Activated CD4-positive, alpha-beta T cell treated with anti-CD3 and anti-CD28 coated beads, Interleukin-2, amount 10 ng/mL, durations not matched to agents 24 days and 14 days (primary cell): ENCODE data around the gene P4HA1. TPM values are rescaled to one million over a fixed set of nuclear protein-coding genes. Genes with fewer than 3 reads are reported as not detected.
A peak's percentile ranks its signal among the peaks of the same experiment; 100 is the strongest.
"Not testable (repeated sequence)": the region's sequence is repeated elsewhere in the genome, so short reads cannot be mapped to it uniquely, and the experiment has no call there.

Experiments
- DNase-seq: peaks from one replicate; pipeline ENCODE4 v3.0.0; 2022
- H3K27ac Mint-ChIP-seq: one replicate; pipeline ENCODE4 v1.8.0; 2022; ENCODE audit warnings: mild to moderate bottlenecking, mixed read lengths
- H3K27me3 Mint-ChIP-seq: one replicate; pipeline ENCODE4 v1.8.0; 2022; ENCODE audit warnings: mixed read lengths
- H3K36me3 Mint-ChIP-seq: one replicate; pipeline ENCODE4 v1.8.0; 2022; ENCODE audit warnings: low read depth, mild to moderate bottlenecking, mixed read lengths
- H3K4me1 Mint-ChIP-seq: one replicate; pipeline ENCODE4 v1.8.0; 2021; ENCODE audit warnings: mixed read lengths
- H3K4me3 Mint-ChIP-seq: one replicate; pipeline ENCODE4 v1.8.0; 2022; ENCODE audit warnings: mild to moderate bottlenecking, moderate library complexity, mixed read lengths
- H3K9me3 Mint-ChIP-seq: one replicate; pipeline ENCODE4 v1.8.0; 2021; ENCODE audit warnings: mixed read lengths
- intact Hi-C: fragments of 100-400 bp; cut with micrococcal nuclease; formaldehyde crosslinking; loops from one replicate; pipeline ENCODE4 v1.15.1; 2023
- total RNA-seq: library from RNA; stranded (reverse); gene quantifications from 2 replicates; pipeline ENCODE4 v1.2.3, GENCODE V29; 2022

The P4HA1 gene
- total RNA-seq, 1 donor from 2014 or later: 71.1 TPM

DNA sequence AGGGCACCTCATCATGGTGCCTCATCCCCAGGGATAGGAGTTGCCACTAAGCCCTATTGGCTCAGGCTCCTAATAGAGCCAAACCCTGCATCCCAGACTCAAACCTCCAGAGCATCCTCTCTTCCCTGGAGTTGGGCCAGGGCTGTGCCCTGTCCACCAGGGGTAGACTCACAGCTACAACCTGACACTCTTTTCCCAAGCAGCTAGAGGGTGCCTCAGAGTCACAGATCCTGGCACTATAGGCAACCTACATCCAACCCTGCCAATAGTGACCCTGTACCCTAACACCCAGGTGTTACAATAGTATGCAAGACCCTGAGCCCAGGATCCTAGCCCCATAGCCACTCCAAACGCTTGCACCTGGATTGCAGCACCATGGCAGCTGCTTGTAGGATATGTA lies 78.0 kb downstream of the P4HA1 start:
- Mint-ChIP-seq H3K27ac (peak overlapping the region; percentile 73), H3K9me3 (no peaks in the 10 kb centered on the region), H3K27me3 (no peaks in the 10 kb centered on the region), H3K36me3 (peaks cover 66% of the 10 kb centered on the region), H3K4me3 (no peak overlapping the region), H3K4me1 (peaks cover 30% of the 10 kb centered on the region)
- DNase-seq: no peak
- intact Hi-C loops: no loop called here

DNA sequence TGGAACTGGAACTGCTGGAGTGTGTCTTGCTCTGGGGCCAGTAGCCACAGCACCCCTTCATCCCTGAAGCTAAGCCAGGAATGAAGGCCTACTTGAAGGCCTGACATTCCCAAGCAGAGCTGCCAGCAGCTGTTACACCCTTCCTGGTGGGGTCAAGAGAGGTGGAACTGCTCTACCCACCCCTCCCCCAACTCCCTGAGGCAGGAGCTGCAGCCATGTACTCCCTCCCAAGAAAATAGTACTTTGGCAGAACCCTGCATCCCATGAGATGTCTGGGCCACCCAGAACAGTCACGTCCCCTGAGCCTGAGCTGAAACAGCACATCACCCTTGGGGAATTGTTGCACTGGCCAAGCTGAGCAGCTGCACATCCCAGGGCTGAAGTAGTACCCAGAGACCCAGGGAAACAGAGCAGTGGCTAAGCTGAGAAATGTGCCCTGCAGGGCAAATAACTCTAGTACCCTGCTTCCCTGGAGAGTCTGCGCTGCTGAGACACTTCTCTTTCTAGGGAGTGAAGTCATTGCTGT lies 78.6 kb downstream of the P4HA1 start:
- DNase-seq: no peak
- Mint-ChIP-seq H3K36me3 (peaks cover 65% of the 10 kb centered on the region), H3K9me3 (no peaks in the 10 kb centered on the region), H3K4me1 (peaks cover 25% of the 10 kb centered on the region), H3K27ac (no peak overlapping the region), H3K4me3 (no peak overlapping the region), H3K27me3 (no peaks in the 10 kb centered on the region)
- intact Hi-C loops: no loop called here

DNA sequence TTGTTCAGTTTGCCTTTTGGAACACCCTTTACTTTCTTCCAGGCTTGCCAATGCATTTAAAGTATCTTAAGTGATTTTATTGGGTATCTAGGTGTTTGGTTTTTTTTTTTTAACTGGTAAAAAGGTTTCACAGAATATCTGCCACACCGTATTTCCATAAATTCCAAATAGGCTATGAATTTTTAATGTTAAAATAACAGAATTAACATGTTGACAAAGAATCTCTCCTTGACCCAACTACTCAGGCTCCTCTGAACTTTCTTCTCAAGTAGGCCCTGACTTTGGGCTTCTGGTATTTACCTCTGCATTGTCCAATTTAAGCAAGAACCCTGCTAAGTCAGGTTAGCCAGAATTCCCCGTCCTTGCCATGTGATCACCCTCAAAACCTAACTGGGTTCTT lies 80.9 kb downstream of the P4HA1 start:
- H3K27ac Mint-ChIP-seq: peak overlapping the region; percentile 49
- no peaks in the 10 kb centered on the region for H3K27me3 Mint-ChIP-seq
- H3K4me3 Mint-ChIP-seq: no peak overlapping the region
- peaks cover 61% of the 10 kb centered on the region for H3K36me3 Mint-ChIP-seq
- H3K4me1 Mint-ChIP-seq: peaks cover 14% of the 10 kb centered on the region
- intact Hi-C loops: no loop called here
- DNase-seq: no peak
- H3K9me3 Mint-ChIP-seq: no peaks in the 10 kb centered on the region

DNA sequence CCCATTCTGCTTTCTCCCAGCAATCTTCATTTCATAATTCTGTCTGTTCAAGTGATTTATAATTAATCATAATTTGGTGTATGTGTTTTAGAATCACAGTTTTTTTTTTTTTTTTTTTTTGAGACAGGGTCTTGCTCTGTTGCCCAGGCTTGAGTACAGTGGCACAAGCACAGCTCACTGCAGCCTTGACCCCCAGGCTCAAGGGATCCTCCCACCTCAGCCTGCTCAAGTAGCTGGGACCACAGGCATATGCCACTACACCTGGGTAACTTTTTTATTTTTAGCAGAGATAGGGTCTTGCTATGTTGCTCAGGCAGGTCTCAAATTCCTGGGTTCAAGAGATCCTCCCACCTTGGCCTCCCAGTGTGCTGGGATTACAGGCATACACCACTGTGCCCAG lies 92.8 kb downstream of the P4HA1 start:
- no peak for DNase-seq
- H3K27ac Mint-ChIP-seq: no peak overlapping the region
- peaks cover 55% of the 10 kb centered on the region for H3K36me3 Mint-ChIP-seq
- no peaks in the 10 kb centered on the region for H3K9me3 Mint-ChIP-seq
- intact Hi-C loops: no loop called here
- no peak overlapping the region for H3K4me3 Mint-ChIP-seq
- no peaks in the 10 kb centered on the region for H3K27me3 Mint-ChIP-seq
- no peaks in the 10 kb centered on the region for H3K4me1 Mint-ChIP-seq

DNA sequence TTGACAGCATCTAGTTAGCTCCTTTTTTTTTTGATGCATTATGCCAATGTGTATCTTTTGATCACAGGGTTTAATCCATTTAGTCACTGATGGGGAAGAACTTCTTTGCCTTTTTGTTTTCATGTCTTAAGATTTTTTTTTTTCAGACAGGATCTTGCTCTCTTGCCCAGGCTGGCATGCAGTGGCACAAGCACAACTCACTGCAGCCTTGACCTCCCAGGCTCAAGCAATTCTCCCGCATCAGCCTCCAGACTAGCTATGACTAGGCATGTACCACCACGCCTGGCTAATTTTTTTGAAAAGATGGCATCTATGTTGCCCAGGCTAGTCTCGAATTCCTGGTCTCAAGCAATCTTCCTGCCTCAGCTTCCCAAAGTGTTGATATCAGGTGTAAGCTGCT lies 95.7 kb downstream of the P4HA1 start:
- peaks cover 41% of the 10 kb centered on the region for H3K36me3 Mint-ChIP-seq
- no peaks in the 10 kb centered on the region for H3K27me3 Mint-ChIP-seq
- intact Hi-C loops: no loop called here
- no peak for DNase-seq
- no peak overlapping the region for H3K27ac Mint-ChIP-seq
- H3K4me1 Mint-ChIP-seq: no peaks in the 10 kb centered on the region
- peaks cover 4% of the 10 kb centered on the region for H3K9me3 Mint-ChIP-seq
- H3K4me3 Mint-ChIP-seq: no peak overlapping the region

DNA sequence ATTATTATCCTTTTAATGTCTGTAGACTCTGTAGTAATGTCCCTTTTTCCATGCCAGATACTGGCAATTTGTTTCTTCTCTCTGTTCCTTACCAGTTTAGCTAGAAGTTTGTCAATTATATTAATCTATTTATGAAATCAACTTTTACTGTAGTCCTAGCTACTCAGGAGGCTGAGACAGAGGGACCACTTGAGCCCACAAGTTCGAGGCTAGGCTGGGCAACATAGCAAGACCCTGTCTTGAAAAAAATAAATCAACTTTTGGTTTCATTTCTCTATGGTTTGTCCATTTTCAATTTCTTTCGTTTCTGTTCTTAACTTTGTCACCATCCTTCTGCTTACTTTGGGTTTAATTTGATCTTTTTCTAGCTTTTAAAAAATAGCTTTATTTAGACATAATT lies 99.6 kb downstream of the P4HA1 start:
- intact Hi-C loops: no loop called here
- DNase-seq: no peak
- no peak overlapping the region for H3K4me3 Mint-ChIP-seq

DNA sequence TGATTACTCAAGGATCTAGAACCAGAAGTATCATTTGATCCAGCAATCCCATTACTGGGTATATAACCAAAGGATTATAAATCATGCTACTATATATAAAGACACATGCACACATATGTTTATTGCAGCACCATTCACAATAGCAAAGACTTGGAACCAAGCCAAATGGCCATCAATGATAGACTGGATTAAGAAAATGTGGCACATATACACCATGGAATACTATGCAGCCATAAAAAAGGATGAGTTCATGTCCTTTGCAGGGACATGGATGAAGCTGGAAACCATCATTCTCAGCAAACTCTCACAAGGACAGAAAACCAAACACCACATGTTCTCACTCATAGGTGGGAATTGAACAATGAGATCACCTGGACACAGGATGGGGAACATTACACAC lies 101.2 kb downstream of the P4HA1 start:
- H3K4me3 Mint-ChIP-seq, H3K4me1 Mint-ChIP-seq, intact Hi-C loops, H3K27me3 Mint-ChIP-seq, DNase-seq, H3K27ac Mint-ChIP-seq: not testable (repeated sequence)
- H3K9me3 Mint-ChIP-seq: peaks cover 22% of the 10 kb centered on the region
- peaks cover 58% of the 10 kb centered on the region for H3K36me3 Mint-ChIP-seq

More for the DNA sequence above, 99.6 kb downstream of the P4HA1 start:
- Mint-ChIP-seq H3K27me3 (no peaks in the 10 kb centered on the region), H3K9me3 (peaks cover 18% of the 10 kb centered on the region), H3K36me3 (peaks cover 58% of the 10 kb centered on the region), H3K4me1 (peaks cover 5% of the 10 kb centered on the region), H3K27ac (no peak overlapping the region)

DNA sequence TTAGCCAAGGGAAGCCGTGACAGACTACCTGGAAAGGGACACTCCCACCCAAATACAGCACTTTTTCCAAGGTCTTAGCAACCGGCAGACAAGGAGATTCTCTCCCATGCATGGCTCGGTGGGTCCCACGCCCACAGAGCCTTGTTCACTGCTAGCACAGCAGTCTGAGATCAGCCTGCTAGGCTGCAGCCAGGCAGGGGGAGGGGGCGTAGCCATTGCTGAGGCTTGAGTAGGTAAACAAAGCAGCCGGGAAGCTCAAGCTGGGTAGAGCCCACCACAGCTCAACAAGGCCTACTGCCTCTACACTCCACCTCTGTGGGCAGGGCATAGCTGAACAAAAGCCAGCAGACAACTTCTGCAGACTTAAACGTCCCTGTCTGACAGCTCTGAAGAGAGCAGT lies 106.9 kb downstream of the P4HA1 start:
- DNase-seq, H3K27me3 Mint-ChIP-seq, intact Hi-C loops, H3K27ac Mint-ChIP-seq, H3K4me1 Mint-ChIP-seq, H3K4me3 Mint-ChIP-seq: not testable (repeated sequence)
- Mint-ChIP-seq H3K9me3 (peaks cover 12% of the 10 kb centered on the region), H3K36me3 (peaks cover 49% of the 10 kb centered on the region)

DNA sequence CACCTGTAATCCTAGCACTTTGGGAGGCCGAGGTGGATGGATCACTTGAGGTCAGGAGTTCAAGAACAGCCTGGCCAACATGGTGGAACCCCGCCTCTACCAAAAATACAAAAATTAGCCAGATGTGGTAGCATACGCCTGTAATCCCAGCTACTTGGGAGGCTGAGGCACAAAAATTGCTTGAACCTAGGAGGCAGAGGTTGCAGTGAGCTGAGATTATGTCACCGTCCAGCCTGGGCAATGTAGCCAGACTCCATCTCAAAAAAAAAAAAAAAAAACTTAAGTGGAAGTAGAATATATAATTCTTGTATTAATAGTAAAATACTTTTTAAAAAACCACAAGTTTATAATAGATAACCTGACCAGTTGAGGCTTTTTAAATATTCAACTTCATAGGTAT lies 112.0 kb downstream of the P4HA1 start:
- H3K27ac Mint-ChIP-seq, intact Hi-C loops: not testable (repeated sequence)

DNA sequence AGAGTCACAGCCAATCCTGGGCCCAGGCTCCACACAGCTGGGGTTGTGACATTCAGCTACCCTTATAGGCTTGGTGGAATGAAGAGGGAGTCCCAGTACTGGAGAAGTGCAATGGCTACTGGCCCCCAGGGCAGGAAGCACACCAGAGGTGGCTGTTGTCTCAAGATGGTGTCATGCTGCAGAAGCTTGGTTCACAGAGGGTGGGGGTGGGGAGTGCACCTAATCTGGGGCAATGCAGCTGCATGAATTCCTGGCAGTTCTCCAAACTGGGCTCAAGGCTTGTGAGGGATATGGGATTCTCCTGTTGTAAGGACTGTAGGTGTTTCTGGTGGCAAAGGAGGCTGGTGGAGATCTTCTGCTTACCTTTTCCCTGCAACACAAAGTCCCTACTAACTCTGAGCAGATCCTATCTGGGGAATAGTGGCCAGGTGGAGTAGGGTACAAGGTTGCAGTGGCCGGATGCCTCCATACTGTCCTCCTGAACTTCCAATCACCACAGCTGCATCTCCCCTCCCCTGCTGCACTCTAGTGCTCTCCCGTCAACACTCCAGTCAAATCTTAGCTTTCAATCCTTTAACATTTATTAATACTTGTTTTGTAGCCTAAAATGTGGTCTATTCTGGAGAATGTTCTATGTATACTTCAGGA lies 114.7 kb downstream of the P4HA1 start:
- Mint-ChIP-seq H3K4me1 (no peaks in the 10 kb centered on the region), H3K9me3 (peaks cover 33% of the 10 kb centered on the region), H3K4me3 (no peak overlapping the region), H3K27me3 (peaks cover 5% of the 10 kb centered on the region), H3K36me3 (peaks cover 14% of the 10 kb centered on the region), H3K27ac (no peak overlapping the region)
- DNase-seq: no peak
- intact Hi-C loops: no loop called here

More for the DNA sequence above, 112.0 kb downstream of the P4HA1 start:
- not testable (repeated sequence) for DNase-seq, H3K4me1 Mint-ChIP-seq, H3K4me3 Mint-ChIP-seq, H3K27me3 Mint-ChIP-seq
- H3K36me3 Mint-ChIP-seq: peaks cover 24% of the 10 kb centered on the region
- H3K9me3 Mint-ChIP-seq: peaks cover 11% of the 10 kb centered on the region

DNA sequence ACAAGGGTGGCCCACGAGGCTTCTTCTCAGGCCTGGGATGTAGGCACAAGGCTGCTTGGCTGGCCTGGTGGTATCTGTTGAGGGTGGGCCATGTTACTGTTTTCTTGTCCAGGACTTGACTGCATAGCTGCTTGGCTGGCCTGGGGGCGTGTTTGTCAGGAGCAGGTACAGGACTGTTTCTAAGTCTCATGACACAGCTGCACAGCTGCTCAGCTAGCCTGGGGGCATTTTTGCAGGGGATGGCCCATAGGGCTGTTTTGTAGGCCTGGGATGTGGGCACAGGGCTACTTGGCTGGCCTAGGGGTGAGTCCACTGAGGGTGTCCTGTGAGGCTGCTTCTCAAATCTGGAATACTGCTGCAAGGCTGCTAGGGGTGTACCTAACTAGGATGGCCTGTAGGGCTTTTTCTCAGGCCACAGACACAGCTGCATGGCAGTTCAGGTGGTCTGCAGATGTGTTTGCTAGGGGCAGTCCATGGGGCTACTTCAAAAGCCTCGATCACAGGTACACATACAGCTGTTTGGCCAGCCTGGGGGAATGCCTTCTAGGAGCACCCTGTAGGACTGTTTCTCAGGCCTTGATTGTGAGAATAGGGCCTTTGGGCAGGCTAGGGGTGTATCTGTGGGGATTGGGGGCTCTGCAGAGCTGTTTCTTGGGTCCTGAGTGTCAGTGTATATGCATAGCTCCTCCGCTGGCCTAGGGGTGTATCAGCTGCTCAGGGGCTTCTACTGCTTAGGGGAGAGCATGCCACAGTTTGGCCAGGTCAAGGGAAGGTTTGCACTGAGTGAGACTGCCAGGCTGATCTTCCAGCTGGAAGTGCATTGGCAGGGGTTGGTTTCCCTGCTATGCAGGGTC lies 115.4 kb downstream of the P4HA1 start:
- no peak for DNase-seq

DNA sequence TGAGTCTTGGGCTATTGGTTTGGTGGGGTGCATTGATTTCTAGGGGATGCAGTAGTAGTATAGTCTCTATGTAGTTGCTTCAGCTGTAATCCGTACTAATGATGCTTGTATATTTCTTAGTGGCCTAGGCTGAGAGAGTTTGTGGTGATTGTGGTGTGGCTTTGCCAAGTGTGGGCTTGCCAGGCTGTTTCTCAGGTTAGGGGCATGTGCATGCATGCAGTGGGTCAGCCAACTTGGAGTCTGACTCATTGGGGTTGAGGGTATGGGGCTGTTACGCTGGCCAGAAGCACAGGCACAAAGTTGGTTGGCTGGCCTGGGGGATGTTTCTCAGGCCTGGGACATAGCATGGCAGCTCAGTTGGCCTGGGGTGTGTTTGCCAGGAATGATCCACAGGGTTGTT lies 116.3 kb downstream of the P4HA1 start:
- H3K9me3 Mint-ChIP-seq: peaks cover 43% of the 10 kb centered on the region
- peaks cover 14% of the 10 kb centered on the region for H3K36me3 Mint-ChIP-seq
- no peaks in the 10 kb centered on the region for H3K4me1 Mint-ChIP-seq
- no peak for DNase-seq
- H3K27me3 Mint-ChIP-seq: peaks cover 6% of the 10 kb centered on the region
- H3K27ac Mint-ChIP-seq: no peak overlapping the region
- intact Hi-C loops: no loop called here
- H3K4me3 Mint-ChIP-seq: no peak overlapping the region

More for the DNA sequence above, 115.4 kb downstream of the P4HA1 start:
- H3K9me3 Mint-ChIP-seq: peaks cover 36% of the 10 kb centered on the region
- intact Hi-C loops: no loop called here
- H3K36me3 Mint-ChIP-seq: peaks cover 14% of the 10 kb centered on the region
- no peak overlapping the region for H3K4me3 Mint-ChIP-seq
- no peak overlapping the region for H3K27ac Mint-ChIP-seq
- H3K27me3 Mint-ChIP-seq: peaks cover 5% of the 10 kb centered on the region
- no peaks in the 10 kb centered on the region for H3K4me1 Mint-ChIP-seq

DNA sequence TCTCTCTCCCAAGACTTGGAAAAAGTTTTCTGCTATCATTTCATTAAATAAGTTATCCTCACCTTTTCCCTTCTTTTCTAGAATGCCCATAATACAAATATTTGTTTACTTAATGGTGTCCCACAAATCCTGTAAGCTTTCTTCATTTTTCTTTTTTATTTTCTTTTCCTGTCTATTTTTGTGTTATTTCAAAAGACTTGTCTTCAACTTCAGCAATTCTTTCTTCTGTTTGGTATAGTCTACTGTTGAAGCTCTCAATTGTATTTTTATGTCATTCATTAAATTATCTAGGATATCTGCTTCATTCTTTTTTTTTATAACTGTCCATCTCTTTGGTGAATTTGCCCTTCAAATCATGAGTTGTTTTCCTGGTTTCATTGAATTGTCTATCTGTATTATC lies 117.0 kb downstream of the P4HA1 start:
- Mint-ChIP-seq H3K4me1 (no peaks in the 10 kb centered on the region), H3K27ac (no peak overlapping the region), H3K4me3 (no peak overlapping the region), H3K27me3 (peaks cover 10% of the 10 kb centered on the region), H3K9me3 (peaks cover 48% of the 10 kb centered on the region), H3K36me3 (peaks cover 14% of the 10 kb centered on the region)
- intact Hi-C loops: no loop called here
- DNase-seq: no peak

DNA sequence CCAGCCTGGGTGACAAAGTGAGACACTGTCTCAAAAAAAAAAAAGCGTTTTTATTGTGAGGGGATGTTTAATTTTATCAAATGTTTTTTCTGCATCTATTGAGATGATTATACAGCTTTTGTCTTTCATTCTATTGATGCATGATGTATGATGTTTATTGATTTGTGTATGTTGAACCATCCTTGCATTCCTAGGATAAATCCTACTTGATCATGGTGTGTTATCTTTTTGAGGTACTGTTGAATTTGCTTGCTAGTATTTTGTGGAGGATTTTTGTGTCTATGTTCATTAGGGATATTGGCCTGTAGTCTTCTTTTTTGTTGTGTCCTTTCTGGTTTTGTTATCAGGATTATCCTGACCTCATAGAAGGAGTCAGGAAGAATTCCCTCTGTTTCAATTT lies 119.8 kb downstream of the P4HA1 start:
- no peaks in the 10 kb centered on the region for H3K4me1 Mint-ChIP-seq
- peaks cover 14% of the 10 kb centered on the region for H3K36me3 Mint-ChIP-seq
- no peak overlapping the region for H3K27ac Mint-ChIP-seq
- peaks cover 51% of the 10 kb centered on the region for H3K9me3 Mint-ChIP-seq
- intact Hi-C loops: no loop called here
- H3K4me3 Mint-ChIP-seq: no peak overlapping the region
- peaks cover 17% of the 10 kb centered on the region for H3K27me3 Mint-ChIP-seq
- no peak for DNase-seq
